Osteocyte (in vitro differentiated cells): ENCODE data around the gene MUC22. TPM values are rescaled to one million over a fixed set of nuclear protein-coding genes. Genes with fewer than 3 reads are reported as not detected.

Experiments used
- DNase-seq: peaks from one replicate; pipeline ENCODE4 v3.0.0; 2021; ENCODE audit warnings: mixed read lengths; ENCODE audit not compliant: unreplicated experiment; ENCODE audit errors: extremely low spot score
- H3K27ac Mint-ChIP-seq: one replicate; pipeline ENCODE4 v1.8.0; 2021; ENCODE audit warnings: mild to moderate bottlenecking, mixed read lengths; ENCODE audit not compliant: unreplicated experiment
- H3K27me3 Mint-ChIP-seq: one replicate; pipeline ENCODE4 v1.8.0; 2021; ENCODE audit warnings: mixed read lengths; ENCODE audit not compliant: unreplicated experiment
- H3K36me3 Mint-ChIP-seq: one replicate; pipeline ENCODE4 v1.8.0; 2021; ENCODE audit warnings: mixed read lengths; ENCODE audit not compliant: unreplicated experiment
- H3K4me1 Mint-ChIP-seq: one replicate; pipeline ENCODE4 v1.8.0; 2021; ENCODE audit warnings: mixed read lengths; ENCODE audit not compliant: unreplicated experiment
- H3K4me3 Mint-ChIP-seq: one replicate; pipeline ENCODE4 v1.8.0; 2021; ENCODE audit warnings: mild to moderate bottlenecking, moderate library complexity, mixed read lengths; ENCODE audit not compliant: unreplicated experiment
- H3K9me3 Mint-ChIP-seq: one replicate; pipeline ENCODE4 v1.8.0; 2021; ENCODE audit warnings: mixed read lengths; ENCODE audit not compliant: unreplicated experiment
- total RNA-seq: library from RNA; stranded (reverse); gene quantifications from 2 replicates; pipeline ENCODE4 v1.2.1, GENCODE V29; 2021
- TF ChIP-seq, protein P1 (sequence below): fragments of 200-600 bp; sonication (generic); IDR thresholded peaks from 2 replicates; pipeline ENCODE4 v1.5.0; 2021; ENCODE audit warnings: antibody characterized with exemption, mild to moderate bottlenecking, moderate library complexity

The MUC22 gene
- total RNA-seq, 1 donor from 2014 or later: not detected

DNA sequence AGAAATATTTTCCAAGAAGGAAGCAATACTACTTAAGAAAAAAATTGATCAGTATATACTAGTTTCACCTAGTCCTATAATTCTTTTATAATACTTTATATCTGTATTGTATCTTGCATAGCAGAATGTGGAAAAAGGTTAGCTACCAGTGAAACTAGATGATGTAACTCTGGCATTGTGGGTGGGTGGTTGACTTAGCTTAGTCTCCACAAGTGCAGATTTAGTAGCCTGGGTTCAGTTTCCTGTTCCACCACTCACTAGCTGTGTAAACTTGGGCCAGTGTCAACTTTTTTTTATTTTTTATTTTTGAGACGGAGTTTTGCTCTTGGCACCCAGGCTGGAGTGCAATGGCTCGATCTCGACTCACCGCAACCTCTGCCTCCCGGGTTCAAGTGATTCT lies 24.8 kb upstream of the MUC22 start:
- no peaks in the 10 kb centered on the region for H3K36me3 Mint-ChIP-seq
- H3K9me3 Mint-ChIP-seq: no peaks in the 10 kb centered on the region
- H3K4me3 Mint-ChIP-seq: no peak overlapping the region
- no peak overlapping the region for H3K27ac Mint-ChIP-seq
- peaks cover 5% of the 10 kb centered on the region for H3K4me1 Mint-ChIP-seq
- TF ChIP-seq, protein P1, sequence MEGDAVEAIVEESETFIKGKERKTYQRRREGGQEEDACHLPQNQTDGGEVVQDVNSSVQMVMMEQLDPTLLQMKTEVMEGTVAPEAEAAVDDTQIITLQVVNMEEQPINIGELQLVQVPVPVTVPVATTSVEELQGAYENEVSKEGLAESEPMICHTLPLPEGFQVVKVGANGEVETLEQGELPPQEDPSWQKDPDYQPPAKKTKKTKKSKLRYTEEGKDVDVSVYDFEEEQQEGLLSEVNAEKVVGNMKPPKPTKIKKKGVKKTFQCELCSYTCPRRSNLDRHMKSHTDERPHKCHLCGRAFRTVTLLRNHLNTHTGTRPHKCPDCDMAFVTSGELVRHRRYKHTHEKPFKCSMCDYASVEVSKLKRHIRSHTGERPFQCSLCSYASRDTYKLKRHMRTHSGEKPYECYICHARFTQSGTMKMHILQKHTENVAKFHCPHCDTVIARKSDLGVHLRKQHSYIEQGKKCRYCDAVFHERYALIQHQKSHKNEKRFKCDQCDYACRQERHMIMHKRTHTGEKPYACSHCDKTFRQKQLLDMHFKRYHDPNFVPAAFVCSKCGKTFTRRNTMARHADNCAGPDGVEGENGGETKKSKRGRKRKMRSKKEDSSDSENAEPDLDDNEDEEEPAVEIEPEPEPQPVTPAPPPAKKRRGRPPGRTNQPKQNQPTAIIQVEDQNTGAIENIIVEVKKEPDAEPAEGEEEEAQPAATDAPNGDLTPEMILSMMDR: no peak
- peaks cover 26% of the 10 kb centered on the region for H3K27me3 Mint-ChIP-seq
- DNase-seq: no peak

DNA sequence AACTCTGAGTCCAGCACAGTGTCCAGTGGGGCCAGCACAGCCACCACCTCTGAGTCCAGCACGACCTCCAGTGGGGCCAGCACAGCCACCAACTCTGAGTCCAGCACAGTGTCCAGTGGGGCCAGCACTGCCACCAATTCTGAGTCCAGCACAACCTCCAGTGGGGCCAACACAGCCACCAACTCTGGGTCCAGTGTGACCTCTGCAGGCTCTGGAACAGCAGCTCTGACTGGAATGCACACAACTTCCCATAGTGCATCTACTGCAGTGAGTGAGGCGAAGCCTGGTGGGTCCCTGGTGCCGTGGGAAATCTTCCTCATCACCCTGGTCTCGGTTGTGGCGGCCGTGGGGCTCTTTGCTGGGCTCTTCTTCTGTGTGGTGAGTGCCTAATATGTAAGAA lies 23.0 kb upstream of the MUC22 start:
- TF ChIP-seq, protein P1: no peak
- peaks cover 20% of the 10 kb centered on the region for H3K27me3 Mint-ChIP-seq
- H3K4me3 Mint-ChIP-seq: no peak overlapping the region
- H3K4me1 Mint-ChIP-seq: peaks cover 1% of the 10 kb centered on the region
- no peaks in the 10 kb centered on the region for H3K9me3 Mint-ChIP-seq
- no peak for DNase-seq
- no peaks in the 10 kb centered on the region for H3K36me3 Mint-ChIP-seq
- no peak overlapping the region for H3K27ac Mint-ChIP-seq

DNA sequence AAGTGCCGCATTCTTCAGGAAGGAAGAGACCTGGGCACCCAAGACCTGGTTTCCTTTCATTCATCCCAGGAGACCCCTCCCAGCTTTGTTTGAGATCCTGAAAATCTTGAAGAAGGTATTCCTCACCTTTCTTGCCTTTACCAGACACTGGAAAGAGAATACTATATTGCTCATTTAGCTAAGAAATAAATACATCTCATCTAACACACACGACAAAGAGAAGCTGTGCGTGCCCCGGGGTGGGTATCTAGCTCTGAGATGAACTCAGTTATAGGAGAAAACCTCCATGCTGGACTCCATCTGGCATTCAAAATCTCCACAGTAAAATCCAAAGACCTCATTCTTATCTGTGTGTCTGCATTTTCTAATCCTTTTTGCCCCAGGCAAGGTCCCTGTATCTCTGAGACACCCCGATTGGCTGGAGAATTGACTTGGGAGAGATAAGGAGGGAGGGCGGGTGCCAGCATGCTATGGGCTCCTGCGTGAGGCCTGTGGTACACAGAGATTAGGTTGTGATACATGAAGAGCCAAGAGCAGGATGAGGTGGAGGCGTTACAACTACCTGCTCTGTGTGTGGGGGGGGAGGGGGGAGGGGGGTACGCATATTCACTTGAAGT lies 22.0 kb upstream of the MUC22 start:
- no peak for DNase-seq
- Mint-ChIP-seq H3K27ac (no peak overlapping the region), H3K27me3 (peaks cover 17% of the 10 kb centered on the region), H3K9me3 (no peaks in the 10 kb centered on the region), H3K4me3 (no peak overlapping the region), H3K36me3 (no peaks in the 10 kb centered on the region), H3K4me1 (no peaks in the 10 kb centered on the region)
- TF ChIP-seq, protein P1: no peak

DNA sequence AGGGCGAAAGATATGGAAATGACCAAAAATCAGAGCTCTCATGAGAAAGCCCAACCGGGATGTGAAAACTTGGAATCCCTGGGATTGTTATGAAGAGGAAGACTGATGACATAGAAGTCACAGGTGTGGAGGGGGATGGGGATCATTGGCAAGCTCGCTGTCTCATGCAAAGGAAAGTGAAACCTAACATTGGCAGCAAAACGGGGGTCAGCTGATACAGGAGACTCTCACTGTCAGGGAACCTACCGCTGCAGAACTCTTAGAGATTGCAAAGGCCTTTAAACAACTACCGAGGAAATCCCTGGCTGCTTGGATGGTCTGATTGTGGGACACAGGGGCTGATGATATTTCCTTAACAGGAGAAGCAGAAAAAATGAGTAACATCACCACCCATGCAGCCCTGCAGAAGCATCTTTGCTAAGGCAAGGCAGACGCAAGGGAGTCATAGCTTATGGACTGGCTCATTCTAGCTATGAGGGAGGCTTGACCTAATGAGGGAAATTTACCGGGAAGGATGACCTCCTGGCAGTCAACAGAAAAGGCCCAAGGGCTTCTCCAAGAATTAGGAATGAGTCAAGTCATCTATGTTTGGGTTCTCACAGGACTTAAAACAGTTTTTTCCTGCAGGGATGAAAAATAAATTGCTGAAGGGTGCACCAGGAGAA lies 19.7 kb upstream of the MUC22 start:
- Mint-ChIP-seq H3K4me1 (no peaks in the 10 kb centered on the region), H3K27ac (no peak overlapping the region), H3K4me3 (no peak overlapping the region)

DNA sequence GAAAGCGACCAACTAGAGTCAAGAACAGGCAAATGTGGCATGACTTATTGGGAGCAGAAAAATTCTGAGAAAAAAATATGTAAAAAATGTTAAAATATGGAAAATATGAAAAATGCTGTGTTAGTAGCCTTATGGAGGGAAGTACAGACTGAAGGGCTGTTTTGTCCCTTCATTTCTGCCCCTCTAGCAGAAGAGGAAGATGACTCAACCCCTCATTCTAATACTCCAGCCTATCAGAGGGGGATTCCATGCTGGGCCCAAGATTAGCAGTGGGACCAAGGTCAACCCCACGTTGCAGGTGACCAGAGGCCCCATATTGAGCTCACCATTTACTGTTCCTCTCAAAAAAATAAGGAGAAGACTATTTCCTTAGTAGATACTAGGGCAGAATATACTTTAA lies 18.4 kb upstream of the MUC22 start:
- Mint-ChIP-seq H3K4me3 (no peak overlapping the region), H3K27me3 (peaks cover 7% of the 10 kb centered on the region), H3K36me3 (no peaks in the 10 kb centered on the region), H3K9me3 (no peaks in the 10 kb centered on the region), H3K27ac (no peak overlapping the region), H3K4me1 (no peaks in the 10 kb centered on the region)
- no peak for DNase-seq
- TF ChIP-seq, protein P1: no peak

More for the DNA sequence above, 19.7 kb upstream of the MUC22 start:
- DNase-seq: no peak
- TF ChIP-seq, protein P1: no peak
- no peaks in the 10 kb centered on the region for H3K9me3 Mint-ChIP-seq
- peaks cover 7% of the 10 kb centered on the region for H3K27me3 Mint-ChIP-seq
- no peaks in the 10 kb centered on the region for H3K36me3 Mint-ChIP-seq
